ENCODE measurements around the gene BATF2. TPM values are rescaled to one million over a fixed set of nuclear protein-coding genes. Genes with fewer than 3 reads are reported as not detected.

BATF2 gene
- total RNA-seq, 1 donor from 2014 or later: 1.0 TPM

DNA sequence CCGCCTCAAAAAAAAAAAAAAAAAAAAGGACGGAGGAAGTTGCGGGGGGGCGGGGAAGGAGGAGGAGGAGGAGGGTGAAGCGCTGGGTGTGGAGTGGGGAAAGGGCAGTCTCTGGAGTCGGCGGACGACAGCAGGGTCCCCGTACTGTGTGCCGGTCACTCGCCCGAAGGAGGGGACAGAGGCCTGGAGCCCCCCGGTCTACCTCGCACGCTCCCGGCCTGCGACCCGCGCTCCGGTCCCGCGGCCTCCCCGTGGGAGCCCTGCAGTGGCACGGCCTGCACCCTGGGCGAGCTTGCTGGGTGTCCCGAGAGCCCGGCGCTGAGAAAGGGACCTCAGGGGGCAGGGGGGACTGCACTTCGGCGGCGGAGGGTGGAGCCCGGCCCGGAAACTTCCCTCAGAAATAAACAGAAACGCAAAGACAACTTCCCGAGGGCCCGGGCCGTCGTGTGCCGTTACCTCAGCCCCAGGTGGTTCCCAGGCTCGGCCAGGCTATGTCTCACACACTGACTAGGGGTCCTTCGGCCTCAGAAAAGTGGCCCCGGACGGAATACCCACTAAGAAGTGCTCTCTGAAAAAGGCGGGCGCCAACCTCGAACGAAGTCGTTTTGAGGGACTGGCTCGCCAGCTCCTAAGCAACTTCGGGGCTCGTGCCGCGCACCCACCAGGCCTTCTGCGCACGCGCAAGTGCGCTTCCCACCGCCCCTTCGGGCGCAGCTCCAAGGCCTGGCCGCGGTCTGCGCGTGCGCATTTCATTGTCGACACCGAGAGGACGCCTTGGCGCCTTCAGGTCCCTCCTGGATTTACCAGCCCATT is 25.1 kb downstream of the BATF2 start, which contains the start of gene MAJIN:
Gene MAJIN (minus strand): TSS at position 688 of the 813 bp plus-strand sequence. CDS start 12,703 bp downstream, outside the sequence.
- Mint-ChIP-seq H3K9me3 (no peaks in the 10 kb centered on the region), H3K36me3 (no peaks in the 10 kb centered on the region), H3K4me3 (no peak within 1 kb of the TSS), H3K27ac (no peak within 1 kb of the TSS), H3K4me1 (ENCODE audit: unreplicated experiment) (no peaks in the 10 kb centered on the region), H3K27me3 (peaks cover 8% of the 10 kb centered on the region)
- TF ChIP-seq, protein P1, sequence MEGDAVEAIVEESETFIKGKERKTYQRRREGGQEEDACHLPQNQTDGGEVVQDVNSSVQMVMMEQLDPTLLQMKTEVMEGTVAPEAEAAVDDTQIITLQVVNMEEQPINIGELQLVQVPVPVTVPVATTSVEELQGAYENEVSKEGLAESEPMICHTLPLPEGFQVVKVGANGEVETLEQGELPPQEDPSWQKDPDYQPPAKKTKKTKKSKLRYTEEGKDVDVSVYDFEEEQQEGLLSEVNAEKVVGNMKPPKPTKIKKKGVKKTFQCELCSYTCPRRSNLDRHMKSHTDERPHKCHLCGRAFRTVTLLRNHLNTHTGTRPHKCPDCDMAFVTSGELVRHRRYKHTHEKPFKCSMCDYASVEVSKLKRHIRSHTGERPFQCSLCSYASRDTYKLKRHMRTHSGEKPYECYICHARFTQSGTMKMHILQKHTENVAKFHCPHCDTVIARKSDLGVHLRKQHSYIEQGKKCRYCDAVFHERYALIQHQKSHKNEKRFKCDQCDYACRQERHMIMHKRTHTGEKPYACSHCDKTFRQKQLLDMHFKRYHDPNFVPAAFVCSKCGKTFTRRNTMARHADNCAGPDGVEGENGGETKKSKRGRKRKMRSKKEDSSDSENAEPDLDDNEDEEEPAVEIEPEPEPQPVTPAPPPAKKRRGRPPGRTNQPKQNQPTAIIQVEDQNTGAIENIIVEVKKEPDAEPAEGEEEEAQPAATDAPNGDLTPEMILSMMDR (conservative IDR thresholded peaks at IDR 0.05): no peak
- DNase-seq (ENCODE audit: extremely low spot score, unreplicated experiment): no peak

DNA sequence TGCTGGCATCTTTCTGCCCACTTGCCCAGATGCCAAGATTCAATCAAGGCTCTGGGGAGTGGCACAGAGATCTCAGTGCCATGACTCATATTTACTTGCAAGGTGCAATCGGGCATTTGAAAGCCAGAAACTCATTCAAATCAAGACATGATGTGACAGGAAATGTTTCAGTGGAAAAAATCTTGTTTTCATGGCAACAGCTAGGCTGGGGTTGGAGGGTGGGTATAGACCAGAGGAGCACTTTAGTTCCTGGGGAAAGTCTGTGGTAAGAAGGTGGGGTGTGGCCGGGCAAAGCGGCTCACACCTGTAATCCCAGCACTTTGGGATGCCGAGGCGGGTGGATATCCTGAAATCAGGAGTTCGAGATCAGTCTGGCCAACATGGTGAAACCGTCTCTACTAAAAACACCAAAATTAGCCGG is 26.0 kb downstream of the BATF2 start:
- H3K27ac Mint-ChIP-seq: no peak overlapping the region
- H3K4me1 Mint-ChIP-seq (ENCODE audit: unreplicated experiment): no peaks in the 10 kb centered on the region
- H3K4me3 Mint-ChIP-seq: no peak overlapping the region
- H3K27me3 Mint-ChIP-seq: peaks cover 8% of the 10 kb centered on the region
- no peaks in the 10 kb centered on the region for H3K9me3 Mint-ChIP-seq
- TF ChIP-seq, protein P1 (conservative IDR thresholded peaks at IDR 0.05): no peak
- H3K36me3 Mint-ChIP-seq: no peaks in the 10 kb centered on the region
- no peak for DNase-seq (ENCODE audit: extremely low spot score, unreplicated experiment)

GRCh38 chr11:64969209-64969608 is 27.6 kb downstream of the BATF2 start:
- H3K36me3 Mint-ChIP-seq: no peaks in the 10 kb centered on the region
- no peaks in the 10 kb centered on the region for H3K9me3 Mint-ChIP-seq
- no peaks in the 10 kb centered on the region for H3K4me1 Mint-ChIP-seq (ENCODE audit: unreplicated experiment)
- H3K27ac Mint-ChIP-seq: no peak overlapping the region
- no peak for DNase-seq (ENCODE audit: extremely low spot score, unreplicated experiment)
- H3K27me3 Mint-ChIP-seq: peaks cover 8% of the 10 kb centered on the region
- no peak overlapping the region for H3K4me3 Mint-ChIP-seq
- TF ChIP-seq, protein P1 (conservative IDR thresholded peaks at IDR 0.05): no peak

DNA sequence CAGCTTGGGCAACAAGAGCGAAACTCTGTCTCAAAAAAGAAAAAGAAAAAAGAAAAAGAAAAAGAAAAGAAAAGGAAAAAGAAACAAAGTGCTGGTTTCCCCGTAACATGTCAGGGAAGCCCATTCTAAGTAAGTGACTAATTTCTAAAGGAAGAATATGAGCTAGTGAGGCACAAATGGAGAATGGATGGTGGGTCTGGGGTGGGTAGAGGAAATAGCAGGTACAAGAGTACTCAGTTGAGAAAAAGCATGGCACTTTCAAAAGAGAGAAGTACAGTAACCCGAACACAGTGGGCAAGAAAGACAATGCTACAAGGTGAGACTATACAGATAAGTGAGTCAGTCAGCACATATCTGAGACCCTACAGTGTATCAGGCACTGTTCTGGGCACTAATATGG is 29.4 kb downstream of the BATF2 start:
- Mint-ChIP-seq H3K9me3 (no peaks in the 10 kb centered on the region), H3K27ac (no peak overlapping the region), H3K36me3 (no peaks in the 10 kb centered on the region), H3K4me3 (no peak overlapping the region), H3K4me1 (ENCODE audit: unreplicated experiment) (no peaks in the 10 kb centered on the region), H3K27me3 (peaks cover 8% of the 10 kb centered on the region)
- DNase-seq (ENCODE audit: extremely low spot score, unreplicated experiment): no peak
- TF ChIP-seq, protein P1 (conservative IDR thresholded peaks at IDR 0.05): no peak

GRCh38 chr11:64963072-64963631 is 33.6 kb downstream of the BATF2 start:
- Mint-ChIP-seq H3K36me3 (no peaks in the 10 kb centered on the region), H3K4me3 (no peak overlapping the region), H3K4me1 (ENCODE audit: unreplicated experiment) (no peaks in the 10 kb centered on the region), H3K27ac (no peak overlapping the region), H3K27me3 (peaks cover 11% of the 10 kb centered on the region), H3K9me3 (no peaks in the 10 kb centered on the region)
- no peak for DNase-seq (ENCODE audit: extremely low spot score, unreplicated experiment)
- TF ChIP-seq, protein P1 (conservative IDR thresholded peaks at IDR 0.05): no peak
